ENCODE data around the gene EFCAB10.

The EFCAB10 gene

GRCh38 chr7:105618016-105618296 lies 36.7 kb upstream of the EFCAB10 start:
- DNase-seq (ENCODE audit: low spot score): no peak
- H2BK5ac ChIP-seq (ENCODE audit: low read length): no peak overlapping the region
- H3K9ac ChIP-seq (ENCODE audit: low read depth, low read length, poor library complexity): no peak overlapping the region
- no peak overlapping the region for H3K4ac ChIP-seq (ENCODE audit: low read length)
- no peak overlapping the region for H2BK12ac ChIP-seq (ENCODE audit: low read length)
- H3K23ac ChIP-seq (ENCODE audit: low read depth, low read length, poor library complexity): no peak overlapping the region
- H2AK5ac ChIP-seq (ENCODE audit: low read depth, low read length): no peak overlapping the region
- WGBS, 2 donors (ENCODE audit: extremely low coverage in 2 of 2, insufficient read length in 2 of 2, insufficient replicate concordance in 1 of 2): no CpG with 5 or more reads among the region's 5 CpGs
- peaks cover 15 to 63% of the 10 kb centered on the region in 2 donors for H3K36me3 ChIP-seq (replicated peaks in 1 of 2; ENCODE audit: control insufficient read depth in 2 of 2, insufficient read depth in 2 of 2, low read length in 2 of 2)
- no peak overlapping the region for H3K4me3 ChIP-seq (ENCODE audit: low read length in 2 of 2)
- H3K9me3 ChIP-seq (replicated peaks in 1 of 2; ENCODE audit: control insufficient read depth in 2 of 2, insufficient read depth in 1 of 2, low read depth in 1 of 2, low read length in 2 of 2): no peaks in the 10 kb centered on the region
- H2BK15ac ChIP-seq (ENCODE audit: low read length): no peak overlapping the region
- H3K18ac ChIP-seq (ENCODE audit: low read length): no peak overlapping the region
- no peaks in the 10 kb centered on the region for H3K27me3 ChIP-seq (ENCODE audit: control insufficient read depth in 3 of 3, insufficient read depth in 3 of 3, low read depth in 1 of 3, low read length in 3 of 3)
- H4K91ac ChIP-seq (ENCODE audit: low read depth, low read length, poor library complexity): no peak overlapping the region
- no peak overlapping the region for H2BK120ac ChIP-seq (ENCODE audit: low read depth, low read length)
- H3K27ac ChIP-seq (replicated peaks; ENCODE audit: low read length): no peak overlapping the region
- no peak overlapping the region for H3K4me2 ChIP-seq (ENCODE audit: insufficient read depth, low read length, poor library complexity, severe bottlenecking)
- H3K14ac ChIP-seq (ENCODE audit: low read length): no peak overlapping the region
- no peak overlapping the region for H2AFZ ChIP-seq (ENCODE audit: low read length)
- no peak overlapping the region for H4K8ac ChIP-seq (ENCODE audit: low read depth, low read length)
- H3K79me1 ChIP-seq (ENCODE audit: low read depth, low read length): no peaks in the 10 kb centered on the region
- H3K4me1 ChIP-seq (ENCODE audit: control insufficient read depth in 2 of 2, insufficient read depth in 1 of 2, low read depth in 1 of 2, low read length in 2 of 2): peaks cover 0 to 3% of the 10 kb centered on the region in 2 donors

GRCh38 chr7:105617280-105618015 lies 36.2 kb upstream of the EFCAB10 start:
- no peak overlapping the region for H2BK15ac ChIP-seq (ENCODE audit: low read length)
- no peak overlapping the region for H3K4ac ChIP-seq (ENCODE audit: low read length)
- no peak overlapping the region for H2BK5ac ChIP-seq (ENCODE audit: low read length)
- H3K27ac ChIP-seq (replicated peaks; ENCODE audit: low read length): no peak overlapping the region
- peaks cover 12 to 59% of the 10 kb centered on the region in 2 donors for H3K36me3 ChIP-seq (replicated peaks in 1 of 2; ENCODE audit: control insufficient read depth in 2 of 2, insufficient read depth in 2 of 2, low read length in 2 of 2)
- H3K9ac ChIP-seq (ENCODE audit: low read depth, low read length, poor library complexity): no peak overlapping the region
- peaks cover 0 to 3% of the 10 kb centered on the region in 2 donors for H3K4me1 ChIP-seq (ENCODE audit: control insufficient read depth in 2 of 2, insufficient read depth in 1 of 2, low read depth in 1 of 2, low read length in 2 of 2)
- H2BK120ac ChIP-seq (ENCODE audit: low read depth, low read length): no peak overlapping the region
- no peak for DNase-seq (ENCODE audit: low spot score)
- no peak overlapping the region for H3K18ac ChIP-seq (ENCODE audit: low read length)
- H3K23ac ChIP-seq (ENCODE audit: low read depth, low read length, poor library complexity): no peak overlapping the region
- H3K27me3 ChIP-seq (ENCODE audit: control insufficient read depth in 3 of 3, insufficient read depth in 3 of 3, low read depth in 1 of 3, low read length in 3 of 3): no peaks in the 10 kb centered on the region
- no CpG with 5 or more reads among the region's 14 CpGs for WGBS, 2 donors (ENCODE audit: extremely low coverage in 2 of 2, insufficient read length in 2 of 2, insufficient replicate concordance in 1 of 2)
- no peak overlapping the region for H4K8ac ChIP-seq (ENCODE audit: low read depth, low read length)
- no peak overlapping the region for H2AFZ ChIP-seq (ENCODE audit: low read length)
- H3K4me3 ChIP-seq (ENCODE audit: low read length in 2 of 2): no peak overlapping the region
- H3K14ac ChIP-seq (ENCODE audit: low read length): no peak overlapping the region
- no peak overlapping the region for H3K4me2 ChIP-seq (ENCODE audit: insufficient read depth, low read length, poor library complexity, severe bottlenecking)
- no peak overlapping the region for H2AK5ac ChIP-seq (ENCODE audit: low read depth, low read length)
- no peak overlapping the region for H4K91ac ChIP-seq (ENCODE audit: low read depth, low read length, poor library complexity)
- no peaks in the 10 kb centered on the region for H3K9me3 ChIP-seq (replicated peaks in 1 of 2; ENCODE audit: control insufficient read depth in 2 of 2, insufficient read depth in 1 of 2, low read depth in 1 of 2, low read length in 2 of 2)
- no peaks in the 10 kb centered on the region for H3K79me1 ChIP-seq (ENCODE audit: low read depth, low read length)
- H2BK12ac ChIP-seq (ENCODE audit: low read length): no peak overlapping the region

- Histone ChIP-seq H3K14ac (ENCODE audit: low read length) (no peak overlapping the region), H2BK15ac (ENCODE audit: low read length) (no peak overlapping the region), H3K4me3 (ENCODE audit: low read length in 2 of 2) (no peak overlapping the region), H3K27ac (replicated peaks; ENCODE audit: low read length) (no peak overlapping the region), H2AFZ (ENCODE audit: low read length) (no peak overlapping the region), H4K8ac (ENCODE audit: low read depth, low read length) (peak overlapping the region; percentile 70), H3K4ac (ENCODE audit: low read length) (no peak overlapping the region), H3K79me1 (ENCODE audit: low read depth, low read length) (no peaks in the 10 kb centered on the region), H3K23ac (ENCODE audit: low read depth, low read length, poor library complexity) (peak overlapping the region; percentile 34), H3K9ac (ENCODE audit: low read depth, low read length, poor library complexity) (no peak overlapping the region), H2AK5ac (ENCODE audit: low read depth, low read length) (no peak overlapping the region), H2BK12ac (ENCODE audit: low read length) (no peak overlapping the region), H3K4me1 (ENCODE audit: control insufficient read depth in 2 of 2, insufficient read depth in 1 of 2, low read depth in 1 of 2, low read length in 2 of 2) (peaks cover 0 to 4% of the 10 kb centered on the region in 2 donors), H2BK120ac (ENCODE audit: low read depth, low read length) (no peak overlapping the region), H3K9me3 (replicated peaks in 1 of 2; ENCODE audit: control insufficient read depth in 2 of 2, insufficient read depth in 1 of 2, low read depth in 1 of 2, low read length in 2 of 2) (no peaks in the 10 kb centered on the region), H2BK5ac (ENCODE audit: low read length) (no peak overlapping the region), H3K36me3 (replicated peaks in 1 of 2; ENCODE audit: control insufficient read depth in 2 of 2, insufficient read depth in 2 of 2, low read length in 2 of 2) (peaks cover 12 to 46% of the 10 kb centered on the region in 2 donors), H4K91ac (ENCODE audit: low read depth, low read length, poor library complexity) (no peak overlapping the region), H3K4me2 (ENCODE audit: insufficient read depth, low read length, poor library complexity, severe bottlenecking) (no peak overlapping the region), H3K18ac (ENCODE audit: low read length) (no peak overlapping the region), H3K27me3 (ENCODE audit: control insufficient read depth in 3 of 3, insufficient read depth in 3 of 3, low read depth in 1 of 3, low read length in 3 of 3) (no peaks in the 10 kb centered on the region)
- DNase-seq (ENCODE audit: low spot score): no peak
- no CpG with 5 or more reads among the region's 20 CpGs for WGBS, 2 donors (ENCODE audit: extremely low coverage in 2 of 2, insufficient read length in 2 of 2, insufficient replicate concordance in 1 of 2)
Measured at GRCh38 chr7:105614341-105614840, 33.1 kb upstream of the EFCAB10 start.

- H2AFZ ChIP-seq (ENCODE audit: low read length): no peak overlapping the region
- DNase-seq (ENCODE audit: low spot score): no peak
- H2AK5ac ChIP-seq (ENCODE audit: low read depth, low read length): no peak overlapping the region
- H2BK12ac ChIP-seq (ENCODE audit: low read length): no peak overlapping the region
- no peaks in the 10 kb centered on the region for H3K79me1 ChIP-seq (ENCODE audit: low read depth, low read length)
- no peak overlapping the region for H3K4me3 ChIP-seq (ENCODE audit: low read length in 2 of 2)
- peaks cover 12 to 44% of the 10 kb centered on the region in 2 donors for H3K36me3 ChIP-seq (replicated peaks in 1 of 2; ENCODE audit: control insufficient read depth in 2 of 2, insufficient read depth in 2 of 2, low read length in 2 of 2)
- no peak overlapping the region for H3K27ac ChIP-seq (replicated peaks; ENCODE audit: low read length)
- H2BK5ac ChIP-seq (ENCODE audit: low read length): no peak overlapping the region
- H3K23ac ChIP-seq (ENCODE audit: low read depth, low read length, poor library complexity): peak overlapping the region; percentile 34
- H3K4me1 ChIP-seq (ENCODE audit: control insufficient read depth in 2 of 2, insufficient read depth in 1 of 2, low read depth in 1 of 2, low read length in 2 of 2): peaks cover 0 to 4% of the 10 kb centered on the region in 2 donors
- no peaks in the 10 kb centered on the region for H3K9me3 ChIP-seq (replicated peaks in 1 of 2; ENCODE audit: control insufficient read depth in 2 of 2, insufficient read depth in 1 of 2, low read depth in 1 of 2, low read length in 2 of 2)
- peak overlapping the region; percentile 13 for H3K18ac ChIP-seq (ENCODE audit: low read length)
- H3K14ac ChIP-seq (ENCODE audit: low read length): no peak overlapping the region
- no peak overlapping the region for H3K9ac ChIP-seq (ENCODE audit: low read depth, low read length, poor library complexity)
- H3K4me2 ChIP-seq (ENCODE audit: insufficient read depth, low read length, poor library complexity, severe bottlenecking): no peak overlapping the region
- no CpG with 5 or more reads among the region's 32 CpGs for WGBS, 2 donors (ENCODE audit: extremely low coverage in 2 of 2, insufficient read length in 2 of 2, insufficient replicate concordance in 1 of 2)
- H2BK15ac ChIP-seq (ENCODE audit: low read length): no peak overlapping the region
- H4K91ac ChIP-seq (ENCODE audit: low read depth, low read length, poor library complexity): no peak overlapping the region
- H3K4ac ChIP-seq (ENCODE audit: low read length): no peak overlapping the region
- H4K8ac ChIP-seq (ENCODE audit: low read depth, low read length): no peak overlapping the region
- no peak overlapping the region for H2BK120ac ChIP-seq (ENCODE audit: low read depth, low read length)
- H3K27me3 ChIP-seq (ENCODE audit: control insufficient read depth in 3 of 3, insufficient read depth in 3 of 3, low read depth in 1 of 3, low read length in 3 of 3): no peaks in the 10 kb centered on the region
Measured at GRCh38 chr7:105613611-105614330, 32.5 kb upstream of the EFCAB10 start.
